T-helper 2 cell treated with Interferon-gamma antibody and Interleukin-4, amounts not matched to agents 5 μg/mL and 100 μg/mL, for 36 hours (primary cell): Measurements from ENCODE around the gene SRRM4.

Experiments
- DNase-seq: peaks from one replicate; pipeline ENCODE4 v3.0.0; 2021; ENCODE audit warnings: low spot score
- H3K27ac Mint-ChIP-seq: one replicate; pipeline ENCODE4 v1.8.0; 2021; ENCODE audit warnings: mild to moderate bottlenecking, mixed read lengths
- H3K27me3 Mint-ChIP-seq: one replicate; pipeline ENCODE4 v1.8.0; 2021; ENCODE audit warnings: low read depth, mixed read lengths
- H3K36me3 Mint-ChIP-seq: one replicate; pipeline ENCODE4 v1.8.0; 2021; ENCODE audit warnings: low read depth, mixed read lengths
- H3K4me1 Mint-ChIP-seq: one replicate; pipeline ENCODE4 v1.8.0; 2021; ENCODE audit warnings: low read depth, mixed read lengths
- H3K4me3 Mint-ChIP-seq: one replicate; pipeline ENCODE4 v1.8.0; 2022; ENCODE audit warnings: mild to moderate bottlenecking, moderate library complexity, mixed read lengths
- H3K9me3 Mint-ChIP-seq: one replicate; pipeline ENCODE4 v1.8.0; 2021; ENCODE audit warnings: mixed read lengths

Gene SRRM4

DNA sequence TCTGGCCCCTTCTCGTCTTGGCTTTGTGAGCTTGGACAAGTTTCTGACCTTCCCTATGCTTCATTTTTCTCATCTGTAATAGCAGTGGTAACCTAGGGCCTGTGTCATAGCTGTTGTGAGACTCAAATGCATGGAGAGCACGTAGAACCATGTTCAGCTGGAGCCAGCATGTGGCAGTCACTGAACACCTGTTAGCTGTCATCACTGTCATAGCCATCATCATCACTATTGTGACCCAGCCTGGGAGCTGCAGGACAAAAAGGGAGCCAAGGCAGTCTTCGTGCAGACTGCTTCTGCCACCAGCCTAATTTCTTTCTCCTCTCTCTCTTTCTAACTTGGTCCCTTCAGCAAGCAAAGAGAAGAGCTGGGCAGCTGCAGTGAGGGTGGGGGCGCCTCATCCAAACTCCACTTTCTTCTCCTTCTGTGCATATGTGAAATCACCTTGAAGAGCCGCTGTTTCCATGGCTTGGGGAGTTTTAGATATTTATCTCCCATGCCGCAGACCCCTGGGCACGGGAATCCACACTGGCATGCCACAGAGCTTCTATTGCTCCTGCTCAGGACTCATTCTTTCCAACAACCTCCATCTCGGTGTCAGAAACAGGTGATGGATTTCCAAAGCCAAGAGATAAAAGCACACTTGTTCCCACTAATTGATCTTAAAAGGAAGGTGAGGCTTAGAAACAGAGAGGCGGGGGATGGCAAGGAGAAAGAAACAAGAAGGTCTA is 87.0 kb downstream of the SRRM4 start:
- H3K27ac Mint-ChIP-seq: no peak overlapping the region
- H3K4me3 Mint-ChIP-seq: no peak overlapping the region
- H3K27me3 Mint-ChIP-seq: no peaks in the 10 kb centered on the region
- H3K9me3 Mint-ChIP-seq: no peaks in the 10 kb centered on the region
- H3K36me3 Mint-ChIP-seq: no peaks in the 10 kb centered on the region
- no peaks in the 10 kb centered on the region for H3K4me1 Mint-ChIP-seq
- DNase-seq: no peak

DNA sequence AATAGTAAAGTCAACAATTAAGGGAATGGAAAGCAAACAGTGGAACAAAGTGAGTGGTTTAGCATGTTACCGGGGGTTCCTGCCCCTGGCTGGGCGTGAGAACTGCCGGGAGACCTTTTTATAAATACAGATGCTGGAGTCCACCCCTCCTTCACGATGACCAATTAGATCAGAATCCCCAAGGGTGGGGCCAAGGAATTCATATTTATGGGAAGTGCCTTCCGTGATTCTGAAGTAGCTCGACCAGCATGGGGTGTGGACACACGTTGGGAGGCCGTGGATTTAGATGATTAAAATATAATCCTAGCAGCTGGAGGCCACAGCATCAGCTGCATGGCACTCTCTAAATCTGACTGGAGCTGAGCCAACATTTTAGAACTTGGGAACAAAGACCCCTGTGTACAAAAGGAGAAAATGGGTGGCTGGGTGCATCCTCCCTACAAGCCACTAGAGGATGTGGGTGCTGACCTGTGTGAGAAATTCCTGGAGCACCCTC is 87.9 kb downstream of the SRRM4 start:
- DNase-seq: no peak
- Mint-ChIP-seq H3K4me1 (no peaks in the 10 kb centered on the region), H3K4me3 (no peak overlapping the region), H3K27me3 (no peaks in the 10 kb centered on the region), H3K36me3 (no peaks in the 10 kb centered on the region), H3K27ac (no peak overlapping the region), H3K9me3 (no peaks in the 10 kb centered on the region)

DNA sequence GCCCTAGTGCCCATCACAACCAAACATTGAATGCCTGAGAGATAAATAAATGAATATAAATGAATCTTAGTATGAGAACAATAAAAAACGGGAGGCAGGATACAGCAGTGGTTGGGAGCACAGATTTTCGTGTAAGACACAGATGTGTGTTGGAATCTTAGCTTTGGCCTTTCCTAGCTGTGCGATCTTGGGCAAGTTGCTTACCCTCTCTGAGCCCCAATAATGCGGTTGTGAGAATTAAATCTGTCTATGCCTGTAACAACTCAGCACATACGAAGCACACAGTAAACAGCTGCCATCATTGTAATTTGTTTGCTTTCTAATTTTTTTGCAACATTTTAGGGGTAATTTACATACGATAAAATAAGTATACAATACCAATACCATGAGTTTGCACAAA is 89.8 kb downstream of the SRRM4 start:
- no peak for DNase-seq
- no peaks in the 10 kb centered on the region for H3K36me3 Mint-ChIP-seq
- H3K27me3 Mint-ChIP-seq: no peaks in the 10 kb centered on the region
- H3K4me1 Mint-ChIP-seq: no peaks in the 10 kb centered on the region
- no peak overlapping the region for H3K4me3 Mint-ChIP-seq
- no peak overlapping the region for H3K27ac Mint-ChIP-seq
- H3K9me3 Mint-ChIP-seq: no peaks in the 10 kb centered on the region

DNA sequence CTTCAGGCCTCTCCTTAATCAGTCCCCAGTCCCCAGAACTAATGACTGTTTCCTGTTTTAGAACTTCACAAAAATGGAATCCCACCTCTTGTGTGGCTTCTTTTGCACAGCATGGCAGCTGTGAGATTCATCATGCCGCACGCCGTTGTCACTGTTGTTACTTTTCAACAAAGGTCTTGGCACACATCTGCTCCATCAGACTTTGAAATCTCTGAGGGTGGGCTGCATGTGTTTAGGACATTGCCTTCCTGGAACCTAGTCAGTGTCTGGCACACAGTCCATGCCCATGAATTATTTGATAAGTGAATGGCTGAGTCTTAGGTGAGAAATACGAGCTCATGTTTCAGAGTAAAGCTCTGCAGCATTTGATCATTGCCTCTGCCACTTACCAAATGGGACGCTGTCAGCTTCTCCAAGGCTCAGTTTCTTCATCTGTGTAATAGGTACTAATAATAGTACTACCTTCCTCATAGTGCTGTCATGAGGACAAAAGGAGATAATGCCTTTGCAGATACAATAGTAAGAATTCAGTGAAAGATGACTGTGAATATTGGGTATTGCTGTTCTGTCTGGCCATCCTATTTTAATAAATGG is 90.4 kb downstream of the SRRM4 start:
- Mint-ChIP-seq H3K9me3 (no peaks in the 10 kb centered on the region), H3K4me3 (no peak overlapping the region), H3K27ac (no peak overlapping the region), H3K27me3 (no peaks in the 10 kb centered on the region), H3K4me1 (no peaks in the 10 kb centered on the region), H3K36me3 (no peaks in the 10 kb centered on the region)
- no peak for DNase-seq

DNA sequence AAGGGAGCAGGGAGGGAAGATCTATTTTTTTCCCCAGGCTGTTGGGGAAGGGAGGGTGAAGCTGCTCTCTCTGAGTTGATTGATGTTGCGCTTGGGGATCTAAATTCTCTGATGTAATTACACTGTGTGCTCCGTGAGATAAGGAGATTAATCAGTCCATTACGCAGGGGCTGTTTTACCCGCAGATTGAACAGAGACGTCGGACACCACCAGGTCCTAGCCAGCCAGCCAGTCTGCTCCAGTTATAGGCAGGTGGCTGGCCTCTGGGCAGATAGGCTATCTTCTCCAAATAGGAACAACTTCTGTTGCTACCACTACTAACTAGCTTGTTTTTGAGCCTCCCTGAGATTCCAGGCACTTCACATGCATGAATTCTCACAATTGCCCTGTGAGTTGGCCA is 91.1 kb downstream of the SRRM4 start:
- Mint-ChIP-seq H3K36me3 (no peaks in the 10 kb centered on the region), H3K4me1 (no peaks in the 10 kb centered on the region), H3K27ac (no peak overlapping the region), H3K4me3 (no peak overlapping the region), H3K27me3 (no peaks in the 10 kb centered on the region), H3K9me3 (no peaks in the 10 kb centered on the region)
- DNase-seq: no peak

DNA sequence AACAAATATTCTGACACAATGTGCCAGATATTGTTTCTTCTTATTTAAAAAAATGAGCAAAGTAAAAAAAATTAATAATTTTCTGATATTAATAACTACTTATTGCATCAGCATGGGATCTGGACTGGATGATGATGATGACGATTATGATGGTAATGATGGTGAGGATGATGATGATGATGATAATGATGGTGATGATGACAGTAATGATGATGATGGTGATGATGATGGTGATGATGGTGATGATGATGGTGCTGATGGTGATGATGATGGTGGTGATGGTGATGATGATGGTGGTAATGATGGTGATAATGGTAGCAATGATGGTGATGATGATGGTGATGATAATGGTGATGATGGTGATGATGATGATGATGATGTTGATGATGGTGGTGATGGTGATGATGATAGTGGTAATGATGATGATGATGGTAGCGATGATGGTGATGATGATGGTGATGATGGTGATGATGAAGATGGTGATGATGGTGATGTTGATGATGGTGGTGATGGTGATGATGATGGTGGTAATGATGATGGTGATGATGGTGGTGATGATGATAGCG is 94.0 kb downstream of the SRRM4 start:
- no peak for DNase-seq
- Mint-ChIP-seq H3K36me3 (no peaks in the 10 kb centered on the region), H3K27me3 (no peaks in the 10 kb centered on the region), H3K4me1 (no peaks in the 10 kb centered on the region), H3K9me3 (no peaks in the 10 kb centered on the region), H3K27ac (no peak overlapping the region), H3K4me3 (no peak overlapping the region)

DNA sequence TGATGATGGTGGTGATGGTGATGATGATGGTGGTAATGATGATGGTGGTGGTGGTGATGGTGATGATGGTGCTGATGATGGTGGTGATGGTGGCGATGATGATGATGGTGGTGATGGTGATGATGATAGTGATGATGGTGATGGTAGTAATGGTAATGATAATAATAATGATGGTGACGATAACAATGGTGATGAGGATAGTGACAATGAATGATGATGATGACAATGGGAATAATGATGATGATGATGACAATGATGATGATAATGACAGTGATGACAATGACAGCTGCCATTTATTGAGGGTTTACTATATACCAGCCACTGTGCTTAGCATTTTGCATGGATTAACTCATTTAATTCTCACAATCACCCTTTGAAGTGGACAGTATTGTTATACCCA is 94.6 kb downstream of the SRRM4 start:
- Mint-ChIP-seq H3K27ac (no peak overlapping the region), H3K27me3 (no peaks in the 10 kb centered on the region), H3K9me3 (no peaks in the 10 kb centered on the region)

DNA sequence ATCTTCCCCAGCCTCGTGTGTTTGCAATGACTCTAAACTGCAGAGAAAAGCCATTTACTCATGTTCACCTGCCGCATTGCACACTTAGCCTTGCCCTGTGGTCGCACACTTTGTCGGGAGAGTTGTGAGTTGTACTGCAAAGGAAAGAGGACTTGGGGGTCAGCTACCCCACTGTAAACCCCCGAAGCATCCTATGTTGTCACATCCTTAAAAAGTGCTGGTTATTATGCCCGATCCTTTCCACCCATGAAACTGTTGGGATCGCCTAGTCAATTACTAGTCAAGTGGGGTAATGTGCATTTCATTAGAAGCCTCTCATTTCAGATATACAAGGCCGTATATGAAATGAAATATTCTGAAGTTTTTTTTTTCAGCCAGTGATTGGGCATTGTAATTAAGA is 98.2 kb downstream of the SRRM4 start:
- no peaks in the 10 kb centered on the region for H3K36me3 Mint-ChIP-seq
- no peaks in the 10 kb centered on the region for H3K9me3 Mint-ChIP-seq
- no peaks in the 10 kb centered on the region for H3K4me1 Mint-ChIP-seq
- no peak for DNase-seq
- no peak overlapping the region for H3K4me3 Mint-ChIP-seq
- H3K27me3 Mint-ChIP-seq: no peaks in the 10 kb centered on the region
- H3K27ac Mint-ChIP-seq: no peak overlapping the region

More for the DNA sequence above, 94.6 kb downstream of the SRRM4 start:
- Mint-ChIP-seq H3K4me1 (no peaks in the 10 kb centered on the region), H3K36me3 (no peaks in the 10 kb centered on the region), H3K4me3 (no peak overlapping the region)
- DNase-seq: no peak

DNA sequence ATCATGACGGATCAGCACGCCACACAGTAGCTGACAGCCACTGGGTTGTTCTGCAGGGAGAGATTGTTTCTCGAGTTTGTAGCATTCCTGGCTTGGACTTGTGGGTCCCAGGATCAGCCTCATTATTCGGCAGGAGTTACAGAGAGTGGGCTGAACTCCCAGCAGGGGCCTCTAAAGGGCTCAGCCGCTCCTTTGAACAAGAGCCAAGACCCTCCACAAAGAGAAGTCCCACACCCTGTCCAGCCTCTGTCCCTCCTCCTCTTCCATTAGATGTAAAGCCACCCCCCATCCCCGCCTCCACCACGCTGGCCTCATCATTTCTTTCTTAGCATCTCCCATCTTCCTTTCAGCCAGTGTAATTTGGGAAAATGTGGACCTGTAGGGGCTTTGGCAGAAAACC is 100.7 kb downstream of the SRRM4 start:
- Mint-ChIP-seq H3K27me3 (no peaks in the 10 kb centered on the region), H3K36me3 (no peaks in the 10 kb centered on the region), H3K4me3 (no peak overlapping the region), H3K27ac (no peak overlapping the region), H3K4me1 (no peaks in the 10 kb centered on the region), H3K9me3 (no peaks in the 10 kb centered on the region)
- no peak for DNase-seq

DNA sequence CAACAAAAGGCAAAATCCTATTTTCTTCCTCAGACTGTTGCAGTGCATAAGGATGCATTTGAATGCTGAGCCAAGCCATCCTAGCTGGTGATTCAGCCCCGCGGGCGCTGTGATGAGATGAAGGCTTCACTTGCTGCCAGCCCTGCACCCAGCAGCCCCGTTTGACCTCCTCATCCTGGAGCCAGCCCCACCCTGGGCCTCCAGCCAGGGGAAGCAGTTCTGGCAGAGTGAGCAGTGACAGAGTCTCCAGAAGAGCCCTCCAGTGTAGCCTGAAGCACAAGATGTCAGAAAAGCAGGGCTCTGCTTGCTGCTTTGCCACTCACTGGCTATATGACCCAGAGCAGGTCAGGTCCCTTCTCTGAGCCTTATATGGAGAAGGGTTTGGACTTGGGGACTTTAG is 101.2 kb downstream of the SRRM4 start:
- Mint-ChIP-seq H3K36me3 (no peaks in the 10 kb centered on the region), H3K4me1 (no peaks in the 10 kb centered on the region), H3K27me3 (no peaks in the 10 kb centered on the region), H3K9me3 (no peaks in the 10 kb centered on the region), H3K27ac (no peak overlapping the region), H3K4me3 (no peak overlapping the region)
- no peak for DNase-seq

DNA sequence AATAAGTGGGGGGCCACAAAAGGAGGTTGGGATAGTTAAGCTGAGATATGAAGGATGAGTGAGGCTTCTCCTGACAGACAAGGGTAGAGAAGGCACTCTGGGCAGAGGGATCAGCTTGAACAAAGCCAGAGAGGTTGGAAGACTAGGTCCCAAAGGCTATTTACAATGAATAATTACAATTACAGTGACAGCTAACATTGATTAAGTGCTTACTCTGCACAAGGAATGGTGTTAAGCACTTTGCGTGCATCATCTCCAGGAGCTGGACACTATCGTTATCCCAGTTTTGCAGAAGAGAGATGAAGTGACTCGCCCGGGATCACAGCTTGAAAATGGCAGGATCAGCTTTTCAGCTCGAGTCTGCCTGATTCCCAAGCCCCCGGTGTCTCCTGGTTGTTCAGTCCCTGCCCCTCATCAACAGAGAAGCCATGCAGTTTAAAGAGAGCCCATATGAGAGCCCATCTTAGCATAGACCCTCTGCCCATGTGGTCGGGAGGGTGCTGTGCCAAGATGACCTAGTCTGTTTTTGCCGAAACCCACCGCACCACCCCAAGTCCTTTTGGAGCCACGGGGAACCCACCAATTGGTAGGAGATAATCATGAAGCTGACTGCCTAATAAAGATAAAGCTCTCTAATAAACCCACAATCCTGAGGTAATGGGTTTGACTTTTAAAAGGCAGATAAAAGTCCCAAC is 107.5 kb downstream of the SRRM4 start:
- H3K36me3 Mint-ChIP-seq: no peaks in the 10 kb centered on the region
- H3K4me1 Mint-ChIP-seq: no peaks in the 10 kb centered on the region
- H3K27ac Mint-ChIP-seq: no peak overlapping the region
- no peak overlapping the region for H3K4me3 Mint-ChIP-seq
- no peak for DNase-seq
- no peaks in the 10 kb centered on the region for H3K27me3 Mint-ChIP-seq
- no peaks in the 10 kb centered on the region for H3K9me3 Mint-ChIP-seq

DNA sequence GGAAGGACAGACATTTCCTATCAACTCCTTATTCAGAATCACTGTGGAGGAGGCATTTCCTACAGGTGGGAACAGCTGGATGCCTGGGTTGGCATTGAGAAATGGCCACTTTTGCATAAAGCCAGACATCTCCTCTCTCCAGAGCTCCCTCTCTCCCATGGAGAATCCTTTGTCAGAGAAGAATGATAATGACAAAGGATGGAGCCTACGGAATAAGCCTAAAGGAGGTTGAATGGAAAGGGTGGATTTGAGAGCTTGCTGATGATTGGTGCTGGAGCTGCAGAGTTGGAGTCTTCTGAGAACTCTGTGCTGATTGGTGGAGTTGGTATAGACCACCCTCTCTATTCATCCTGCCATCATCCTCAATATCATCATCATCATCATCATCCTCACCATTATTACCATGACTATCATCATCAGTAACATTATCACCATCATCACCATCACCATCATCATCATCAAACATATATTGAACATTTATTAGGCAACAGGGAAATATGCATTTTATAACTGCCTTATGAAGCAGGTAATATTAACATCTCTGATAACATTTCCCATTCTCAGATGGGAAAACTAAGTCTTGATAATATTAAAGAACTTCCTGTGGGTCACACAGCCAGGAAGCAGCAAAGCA is 108.2 kb downstream of the SRRM4 start:
- Mint-ChIP-seq H3K4me1 (no peaks in the 10 kb centered on the region), H3K9me3 (no peaks in the 10 kb centered on the region), H3K27ac (no peak overlapping the region), H3K36me3 (no peaks in the 10 kb centered on the region), H3K27me3 (no peaks in the 10 kb centered on the region), H3K4me3 (no peak overlapping the region)
- no peak for DNase-seq

DNA sequence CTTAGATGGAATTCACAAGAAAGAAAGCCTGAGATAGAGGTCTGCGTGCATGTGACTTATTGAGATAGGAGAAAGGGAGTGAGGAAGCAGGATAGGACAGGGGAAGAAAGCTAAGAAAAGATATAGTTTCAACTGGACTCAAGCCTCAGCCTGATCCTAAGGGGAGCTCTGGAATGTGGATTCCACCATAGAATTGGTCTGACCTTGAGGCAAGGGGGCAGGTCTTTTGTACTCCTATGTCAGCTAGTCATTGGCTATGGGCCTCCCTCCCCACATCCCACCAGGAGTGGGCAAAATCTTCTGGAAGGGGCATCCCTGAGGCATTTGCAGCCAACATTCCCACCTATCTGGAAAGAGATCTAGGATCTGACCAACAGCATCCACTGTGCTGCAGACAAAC is 108.9 kb downstream of the SRRM4 start:
- Mint-ChIP-seq H3K27me3 (no peaks in the 10 kb centered on the region), H3K4me3 (no peak overlapping the region), H3K27ac (no peak overlapping the region)

DNA sequence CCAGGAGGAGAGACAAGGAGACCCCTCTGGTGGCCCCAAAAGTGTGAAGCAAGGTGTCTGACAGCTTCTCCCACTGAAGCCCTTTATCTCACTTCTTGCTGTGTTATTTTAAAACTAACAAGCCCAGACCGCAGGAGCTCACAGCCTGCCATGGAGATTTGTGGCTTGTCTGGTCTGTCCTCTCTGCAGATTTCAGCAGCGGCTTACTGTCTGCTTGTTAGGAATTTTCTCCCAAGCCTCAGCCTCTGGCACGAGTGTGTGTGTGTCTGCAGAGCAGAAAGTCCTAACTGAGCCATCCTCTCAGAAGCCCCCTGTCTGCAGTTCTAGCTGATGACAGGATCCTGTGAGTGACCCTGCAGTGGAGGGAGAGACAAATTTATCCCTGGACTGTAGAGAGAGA is 109.5 kb downstream of the SRRM4 start:
- Mint-ChIP-seq H3K9me3 (no peaks in the 10 kb centered on the region), H3K4me1 (no peaks in the 10 kb centered on the region), H3K4me3 (no peak overlapping the region), H3K27ac (no peak overlapping the region), H3K36me3 (no peaks in the 10 kb centered on the region), H3K27me3 (no peaks in the 10 kb centered on the region)
- DNase-seq: no peak

More for the DNA sequence above, 108.9 kb downstream of the SRRM4 start:
- Mint-ChIP-seq H3K36me3 (no peaks in the 10 kb centered on the region), H3K4me1 (no peaks in the 10 kb centered on the region), H3K9me3 (no peaks in the 10 kb centered on the region)
- DNase-seq: no peak
